Activated T-helper 1 cell treated with anti-CD3 and anti-CD28 coated beads, Interleukin-12 subunit alpha, Interleukin-12 subunit beta, Interleukin-2, Interleukin-4 antibody, amounts not matched to agents 30 ng/mL and 10 ng/mL and 1 ng/mL, durations not matched to agents 14 hours and 24 hours and 36 hours (primary cell): ENCODE measurements around the gene PIN1. TPM values are rescaled to one million over a fixed set of nuclear protein-coding genes. Genes with fewer than 3 reads are reported as not detected.

Source experiments
- DNase-seq: peaks from one replicate; pipeline ENCODE4 v3.0.0; 2021; ENCODE audit warnings: low spot score
- H3K27ac Mint-ChIP-seq: one replicate; pipeline ENCODE4 v1.8.0; 2021; ENCODE audit warnings: mild to moderate bottlenecking, mixed read lengths
- H3K27me3 Mint-ChIP-seq: one replicate; pipeline ENCODE4 v1.8.0; 2022; ENCODE audit warnings: mild to moderate bottlenecking, moderate library complexity, mixed read lengths; ENCODE audit not compliant: insufficient read depth
- H3K36me3 Mint-ChIP-seq: one replicate; pipeline ENCODE4 v1.8.0; 2021; ENCODE audit warnings: low read depth, mixed read lengths
- H3K4me1 Mint-ChIP-seq: one replicate; pipeline ENCODE4 v1.8.0; 2021; ENCODE audit warnings: low read depth, mixed read lengths
- H3K4me3 Mint-ChIP-seq: one replicate; pipeline ENCODE4 v1.8.0; 2021; ENCODE audit warnings: mild to moderate bottlenecking, moderate library complexity, mixed read lengths
- H3K9me3 Mint-ChIP-seq: one replicate; pipeline ENCODE4 v1.8.0; 2021; ENCODE audit warnings: mixed read lengths
- intact Hi-C: fragments of 100-400 bp; cut with micrococcal nuclease; formaldehyde crosslinking; loops from one replicate; pipeline ENCODE4 v1.15.1; 2024
- total RNA-seq: library from RNA; stranded (reverse); gene quantifications from 2 replicates; pipeline ENCODE4 v1.2.3, GENCODE V29; 2022

Gene PIN1
- total RNA-seq, 1 donor from 2014 or later: 87.3 TPM

- Mint-ChIP-seq H3K27me3 (no peaks in the 10 kb centered on the region), H3K9me3 (no peaks in the 10 kb centered on the region), H3K36me3 (peaks cover 16% of the 10 kb centered on the region), H3K27ac (no peak overlapping the region), H3K4me3 (no peak overlapping the region), H3K4me1 (peaks cover 6% of the 10 kb centered on the region)
- intact Hi-C loops: no loop called here
- no peak for DNase-seq
These were observed 14.7 kb downstream of the PIN1 start for GRCh38 chr19:9849791-9850190.

- H3K4me1 Mint-ChIP-seq: peaks cover 6% of the 10 kb centered on the region
- no peak overlapping the region for H3K4me3 Mint-ChIP-seq
- no peaks in the 10 kb centered on the region for H3K27me3 Mint-ChIP-seq
- no peak overlapping the region for H3K27ac Mint-ChIP-seq
- intact Hi-C loops: no loop called here
- no peak for DNase-seq
- H3K9me3 Mint-ChIP-seq: no peaks in the 10 kb centered on the region
- peaks cover 13% of the 10 kb centered on the region for H3K36me3 Mint-ChIP-seq
These were observed 15.3 kb downstream of the PIN1 start for GRCh38 chr19:9850235-9850959.

GRCh38 chr19:9854282-9854846, 19.2 kb downstream of the PIN1 start:
- intact Hi-C loops: no loop called here
- DNase-seq: no peak
- peaks cover 28% of the 10 kb centered on the region for H3K4me1 Mint-ChIP-seq
- no peak overlapping the region for H3K4me3 Mint-ChIP-seq
- H3K27me3 Mint-ChIP-seq: no peaks in the 10 kb centered on the region
- no peaks in the 10 kb centered on the region for H3K9me3 Mint-ChIP-seq
- peaks cover 8% of the 10 kb centered on the region for H3K36me3 Mint-ChIP-seq
- H3K27ac Mint-ChIP-seq: no peak overlapping the region

- H3K27me3 Mint-ChIP-seq: no peaks in the 10 kb centered on the region
- no peak for DNase-seq
- peak overlapping the region; percentile 63 for H3K27ac Mint-ChIP-seq
- H3K4me1 Mint-ChIP-seq: peaks cover 47% of the 10 kb centered on the region
- no peaks in the 10 kb centered on the region for H3K9me3 Mint-ChIP-seq
- H3K36me3 Mint-ChIP-seq: peaks cover 8% of the 10 kb centered on the region
- intact Hi-C loops: no loop called here
- H3K4me3 Mint-ChIP-seq: peak overlapping the region; percentile 0
These were observed 21.5 kb downstream of the PIN1 start for GRCh38 chr19:9856609-9857008.

- intact Hi-C loops: no loop called here
These were observed 22.1 kb downstream of the PIN1 start for GRCh38 chr19:9857076-9857721.

GRCh38 chr19:9857920-9858746, 23.0 kb downstream of the PIN1 start:
- H3K36me3 Mint-ChIP-seq: peaks cover 7% of the 10 kb centered on the region
- H3K27ac Mint-ChIP-seq: peak overlapping the region; percentile 93
- no peaks in the 10 kb centered on the region for H3K9me3 Mint-ChIP-seq
- intact Hi-C loops: loop anchor here (1.0 to 2.0 kb wide), 2 partner anchors 23 to 57 kb away; partner anchors contain the start of gene PIN1
- no peaks in the 10 kb centered on the region for H3K27me3 Mint-ChIP-seq
- peaks cover 62% of the 10 kb centered on the region for H3K4me1 Mint-ChIP-seq
- peak overlapping the region; percentile 79 for H3K4me3 Mint-ChIP-seq
- DNase-seq: no peak

More at GRCh38 chr19:9857076-9857721, 22.1 kb downstream of the PIN1 start:
- no peaks in the 10 kb centered on the region for H3K27me3 Mint-ChIP-seq
- DNase-seq: no peak
- H3K36me3 Mint-ChIP-seq: peaks cover 7% of the 10 kb centered on the region
- peaks cover 53% of the 10 kb centered on the region for H3K4me1 Mint-ChIP-seq
- H3K4me3 Mint-ChIP-seq: peak overlapping the region; percentile 79
- H3K27ac Mint-ChIP-seq: peak overlapping the region; percentile 63
- H3K9me3 Mint-ChIP-seq: no peaks in the 10 kb centered on the region

GRCh38 chr19:9858766-9859165, 23.6 kb downstream of the PIN1 start:
- H3K27me3 Mint-ChIP-seq: no peaks in the 10 kb centered on the region
- no peaks in the 10 kb centered on the region for H3K9me3 Mint-ChIP-seq
- H3K27ac Mint-ChIP-seq: peak overlapping the region; percentile 93
- peaks cover 6% of the 10 kb centered on the region for H3K36me3 Mint-ChIP-seq
- intact Hi-C loops: loop anchor here (1.0 to 2.0 kb wide), 2 partner anchors 23 to 56 kb away; partner anchors contain the start of gene PIN1
- H3K4me1 Mint-ChIP-seq: peaks cover 69% of the 10 kb centered on the region
- peak overlapping the region; percentile 79 for H3K4me3 Mint-ChIP-seq
- no peak for DNase-seq

- intact Hi-C loops: no loop called here
- Mint-ChIP-seq H3K9me3 (no peaks in the 10 kb centered on the region), H3K4me3 (no peak overlapping the region), H3K4me1 (peaks cover 78% of the 10 kb centered on the region), H3K27ac (no peak overlapping the region), H3K27me3 (no peaks in the 10 kb centered on the region), H3K36me3 (peaks cover 7% of the 10 kb centered on the region)
- DNase-seq: no peak
These were observed 25.3 kb downstream of the PIN1 start for GRCh38 chr19:9860407-9860806.

GRCh38 chr19:9861503-9861902, 26.4 kb downstream of the PIN1 start:
- Mint-ChIP-seq H3K4me3 (no peak overlapping the region), H3K9me3 (no peaks in the 10 kb centered on the region), H3K27me3 (no peaks in the 10 kb centered on the region), H3K36me3 (peaks cover 7% of the 10 kb centered on the region), H3K4me1 (peaks cover 88% of the 10 kb centered on the region), H3K27ac (peak overlapping the region; percentile 86)
- DNase-seq: no peak
- intact Hi-C loops: no loop called here

- peak; percentile 25 for DNase-seq
- peaks cover 78% of the 10 kb centered on the region for H3K4me1 Mint-ChIP-seq
These were observed 27.8 kb downstream of the PIN1 start for GRCh38 chr19:9862938-9863337.

GRCh38 chr19:9863759-9864158, 28.6 kb downstream of the PIN1 start:
- Mint-ChIP-seq H3K27me3 (no peaks in the 10 kb centered on the region), H3K4me1 (peaks cover 70% of the 10 kb centered on the region), H3K9me3 (no peaks in the 10 kb centered on the region), H3K4me3 (peak overlapping the region; percentile 76), H3K36me3 (peaks cover 3% of the 10 kb centered on the region), H3K27ac (peak overlapping the region; percentile 88)
- DNase-seq: no peak
- intact Hi-C loops: loop anchor here (2.0 kb wide), 1 partner anchor 17 kb away; no protein-coding TSS in a partner anchor

More at GRCh38 chr19:9862938-9863337, 27.8 kb downstream of the PIN1 start:
- peaks cover 3% of the 10 kb centered on the region for H3K36me3 Mint-ChIP-seq
- peak overlapping the region; percentile 88 for H3K27ac Mint-ChIP-seq
- H3K4me3 Mint-ChIP-seq: peak overlapping the region; percentile 76
- intact Hi-C loops: loop anchor here (2.0 kb wide), 1 partner anchor 16 kb away; no protein-coding TSS in a partner anchor
- no peaks in the 10 kb centered on the region for H3K27me3 Mint-ChIP-seq
- no peaks in the 10 kb centered on the region for H3K9me3 Mint-ChIP-seq

- H3K27ac Mint-ChIP-seq: no peak overlapping the region
These were observed 30.8 kb downstream of the PIN1 start for GRCh38 chr19:9865732-9866501.

More at GRCh38 chr19:9865732-9866501, 30.8 kb downstream of the PIN1 start:
- peaks cover 52% of the 10 kb centered on the region for H3K4me1 Mint-ChIP-seq
- H3K9me3 Mint-ChIP-seq: no peaks in the 10 kb centered on the region
- intact Hi-C loops: no loop called here
- H3K4me3 Mint-ChIP-seq: peak overlapping the region; percentile 26
- peaks cover 3% of the 10 kb centered on the region for H3K27me3 Mint-ChIP-seq
- peaks cover 3% of the 10 kb centered on the region for H3K36me3 Mint-ChIP-seq
- peak; percentile 47 for DNase-seq
